Caco-2 (cell line): ENCODE measurements around the gene NR4A3. TPM values are rescaled to one million over a fixed set of nuclear protein-coding genes. Genes with fewer than 3 reads are reported as not detected.

Source experiments
- BruUV-seq: library from RNA; stranded (reverse); fragments of 400-500 nt; replicated peaks from 2 replicates; lab custom pipeline; 2021; lab: Mats Ljungman, UMichigan
- CTCF ChIA-PET: fragments of 300-600 bp; sonication (Branson Sonifier 250); formaldehyde crosslinking; loops from one replicate; lab custom pipeline; 2022; ENCODE audit warnings: antibody characterized with exemption; lab: Charles Lee
- POLR2A ChIA-PET: fragments of 300-600 bp; sonication (Branson Sonifier 250); formaldehyde crosslinking; loops from one replicate; lab custom pipeline; 2022; ENCODE audit warnings: antibody characterized with exemption; lab: Charles Lee
- DNase-seq, 2 experiments: peaks; one replicate each; pipeline versions ENCODE4 v3.0.0 to v3.0.0-alpha.2; 2020 to 2022
- H3K27me3 ChIP-seq: replicated peaks from 2 replicates; pipeline ENCODE4 v1.6.0; 2011; ENCODE audit warnings: low read length; ENCODE audit not compliant: control insufficient read depth, insufficient read depth
- H3K36me3 ChIP-seq: 2 replicates; pipeline ENCODE4 v1.5.1; 2011; ENCODE audit warnings: low read length; ENCODE audit not compliant: control insufficient read depth, insufficient read depth
- H3K4me1 ChIP-seq: fragments of 250-450 bp; sonication (Bioruptor Pico); 2 replicates; pipeline ENCODE4 v1.5.1; 2020; ENCODE audit warnings: mild to moderate bottlenecking
- H3K4me3 ChIP-seq: 2 replicates; pipeline ENCODE4 v1.5.1; 2011; ENCODE audit warnings: low read depth, mild to moderate bottlenecking, control low read depth, low read length
- H3K9me3 ChIP-seq: fragments of 250-450 bp; sonication (Bioruptor Pico); 2 replicates; pipeline ENCODE4 v1.5.1; 2020; ENCODE audit warnings: mild to moderate bottlenecking, moderate library complexity
- H3K27ac Mint-ChIP-seq: one replicate; pipeline ENCODE4 v1.8.0; 2022; ENCODE audit warnings: mixed read lengths; ENCODE audit not compliant: unreplicated experiment
- H3K27me3 Mint-ChIP-seq: one replicate; pipeline ENCODE4 v1.8.0; 2022; ENCODE audit warnings: mixed read lengths; ENCODE audit not compliant: insufficient read depth, unreplicated experiment
- H3K36me3 Mint-ChIP-seq: one replicate; pipeline ENCODE4 v1.8.0; 2022; ENCODE audit warnings: mild to moderate bottlenecking, mixed read lengths; ENCODE audit not compliant: insufficient read depth, unreplicated experiment
- H3K4me1 Mint-ChIP-seq: one replicate; pipeline ENCODE4 v1.8.0; 2022; ENCODE audit warnings: low read depth, mixed read lengths; ENCODE audit not compliant: unreplicated experiment
- H3K4me3 Mint-ChIP-seq: one replicate; pipeline ENCODE4 v1.8.0; 2022; ENCODE audit warnings: mild to moderate bottlenecking, moderate library complexity, mixed read lengths; ENCODE audit not compliant: unreplicated experiment
- H3K9me3 Mint-ChIP-seq: one replicate; pipeline ENCODE4 v1.8.0; 2022; ENCODE audit warnings: mixed read lengths; ENCODE audit not compliant: unreplicated experiment
- CTCF ChIP-seq, 2 experiments: fragments of 200-600 bp in 1 of 2; IDR thresholded peaks; 1 replicate in 1 of 2; 2 replicates in 1 of 2; pipeline versions ENCODE4 v1.5.1 to v1.8.0; 2011 to 2022; ENCODE audit warnings: antibody characterized with exemption in 1 of 2, control low read depth in 1 of 2, inconsistent platforms in 1 of 2, low read depth in 1 of 2, low read length in 1 of 2, mild to moderate bottlenecking in 1 of 2, moderate library complexity in 1 of 2; ENCODE audit not compliant: insufficient read depth in 1 of 2, severe bottlenecking in 1 of 2, unreplicated experiment in 1 of 2
- intact Hi-C: fragments of 100-400 bp; cut with micrococcal nuclease; formaldehyde crosslinking; loops from one replicate; pipeline ENCODE4 v1.10.0; 2022; ENCODE audit not compliant: unreplicated experiment
- total RNA-seq: library from RNA; stranded (reverse); gene quantifications from 2 replicates; pipeline ENCODE4 v1.2.3, GENCODE V29; 2022

The NR4A3 gene
- total RNA-seq, 1 experiment from 2014 or later = 0.39 TPM

DNA sequence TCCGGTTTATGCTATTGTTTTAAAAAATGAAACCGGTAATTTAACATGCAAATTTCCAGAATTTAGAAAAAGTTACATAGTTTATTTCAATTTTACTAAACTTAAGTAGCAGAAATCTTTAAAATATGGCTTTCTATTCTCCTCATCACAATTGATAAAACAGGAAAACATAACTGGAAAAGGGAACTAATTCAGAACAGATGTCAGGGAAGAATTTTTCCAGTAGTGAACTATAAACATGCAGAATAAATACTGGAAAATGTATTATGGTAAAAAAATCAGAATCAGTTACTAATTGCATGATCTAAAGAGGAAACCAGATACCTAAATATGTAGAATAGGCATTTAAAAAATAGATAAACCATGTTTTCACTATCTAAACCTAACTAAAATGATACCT, 7.3 kb upstream of the NR4A3 start:
- Histone ChIP-seq H3K9me3 (no peaks in the 10 kb centered on the region), H3K36me3 (no peaks in the 10 kb centered on the region), H3K4me3 (no peak overlapping the region), H3K27me3 (no peaks in the 10 kb centered on the region), H3K4me1 (peaks cover 4% of the 10 kb centered on the region; the same call in 1 of the 2 replicates)
- TF ChIP-seq CTCF (IDR thresholded peaks at IDR 0.05; ENCODE audit: insufficient read depth in 1 of 2, low read depth in 1 of 2, low read length in 1 of 2, severe bottlenecking in 1 of 2, unreplicated experiment in 1 of 2) = no peak
- Mint-ChIP-seq H3K4me1 (peaks cover 19% of the 10 kb centered on the region), H3K4me3 (no peak overlapping the region), H3K36me3 (peaks cover 4% of the 10 kb centered on the region), H3K27me3 (no peaks in the 10 kb centered on the region), H3K9me3 (no peaks in the 10 kb centered on the region), H3K27ac (no peak overlapping the region)
- BruUV-seq = no TSS peak
- CTCF ChIA-PET = no interaction called here
- intact Hi-C loops = no loop called here
- POLR2A ChIA-PET = no interaction called here
- DNase-seq = no peak

GRCh38 chr9:99816392-99816791, 5.3 kb upstream of the NR4A3 start:
- no TSS peak for BruUV-seq
- Histone ChIP-seq H3K4me3 (no peak overlapping the region), H3K9me3 (no peaks in the 10 kb centered on the region), H3K27me3 (no peaks in the 10 kb centered on the region), H3K36me3 (no peaks in the 10 kb centered on the region), H3K4me1 (peaks cover 4% of the 10 kb centered on the region; the same call in 1 of the 2 replicates)
- no peak for DNase-seq
- Mint-ChIP-seq H3K9me3 (no peaks in the 10 kb centered on the region), H3K36me3 (peaks cover 6% of the 10 kb centered on the region), H3K4me3 (no peak overlapping the region), H3K4me1 (peaks cover 13% of the 10 kb centered on the region), H3K27me3 (no peaks in the 10 kb centered on the region), H3K27ac (no peak overlapping the region)
- ChIA-PET CTCF (no interaction called here), POLR2A (no interaction called here)
- intact Hi-C loops = no loop called here
- no peak for TF ChIP-seq CTCF (IDR thresholded peaks at IDR 0.05; ENCODE audit: insufficient read depth in 1 of 2, low read depth in 1 of 2, low read length in 1 of 2, severe bottlenecking in 1 of 2, unreplicated experiment in 1 of 2)

GRCh38 chr9:99818500-99818899, 3.2 kb upstream of the NR4A3 start:
- H3K9me3 ChIP-seq = no peaks in the 10 kb centered on the region
- intact Hi-C loops = no loop called here
- no peaks in the 10 kb centered on the region for H3K9me3 Mint-ChIP-seq
- peaks cover 4% of the 10 kb centered on the region; the same call in 1 of the 2 replicates for H3K4me1 ChIP-seq
- H3K36me3 Mint-ChIP-seq = peaks cover 15% of the 10 kb centered on the region
- BruUV-seq = TSS peak; percentile 50
- H3K4me3 Mint-ChIP-seq = peak overlapping the region; percentile 72
- DNase-seq = no peak
- CTCF ChIA-PET = no interaction called here
- peak overlapping the region; percentile 95 for H3K4me3 ChIP-seq
- peaks cover 7% of the 10 kb centered on the region for H3K4me1 Mint-ChIP-seq
- H3K27me3 ChIP-seq = peaks cover 3% of the 10 kb centered on the region
- H3K36me3 ChIP-seq = no peaks in the 10 kb centered on the region
- POLR2A ChIA-PET = no interaction called here
- peak overlapping the region; percentile 71 for H3K27ac Mint-ChIP-seq
- no peak for TF ChIP-seq CTCF (IDR thresholded peaks at IDR 0.05; ENCODE audit: insufficient read depth in 1 of 2, low read depth in 1 of 2, low read length in 1 of 2, severe bottlenecking in 1 of 2, unreplicated experiment in 1 of 2)
- H3K27me3 Mint-ChIP-seq = no peaks in the 10 kb centered on the region
